ENCODE measurements around the gene ILKAP.

Gene ILKAP

DNA sequence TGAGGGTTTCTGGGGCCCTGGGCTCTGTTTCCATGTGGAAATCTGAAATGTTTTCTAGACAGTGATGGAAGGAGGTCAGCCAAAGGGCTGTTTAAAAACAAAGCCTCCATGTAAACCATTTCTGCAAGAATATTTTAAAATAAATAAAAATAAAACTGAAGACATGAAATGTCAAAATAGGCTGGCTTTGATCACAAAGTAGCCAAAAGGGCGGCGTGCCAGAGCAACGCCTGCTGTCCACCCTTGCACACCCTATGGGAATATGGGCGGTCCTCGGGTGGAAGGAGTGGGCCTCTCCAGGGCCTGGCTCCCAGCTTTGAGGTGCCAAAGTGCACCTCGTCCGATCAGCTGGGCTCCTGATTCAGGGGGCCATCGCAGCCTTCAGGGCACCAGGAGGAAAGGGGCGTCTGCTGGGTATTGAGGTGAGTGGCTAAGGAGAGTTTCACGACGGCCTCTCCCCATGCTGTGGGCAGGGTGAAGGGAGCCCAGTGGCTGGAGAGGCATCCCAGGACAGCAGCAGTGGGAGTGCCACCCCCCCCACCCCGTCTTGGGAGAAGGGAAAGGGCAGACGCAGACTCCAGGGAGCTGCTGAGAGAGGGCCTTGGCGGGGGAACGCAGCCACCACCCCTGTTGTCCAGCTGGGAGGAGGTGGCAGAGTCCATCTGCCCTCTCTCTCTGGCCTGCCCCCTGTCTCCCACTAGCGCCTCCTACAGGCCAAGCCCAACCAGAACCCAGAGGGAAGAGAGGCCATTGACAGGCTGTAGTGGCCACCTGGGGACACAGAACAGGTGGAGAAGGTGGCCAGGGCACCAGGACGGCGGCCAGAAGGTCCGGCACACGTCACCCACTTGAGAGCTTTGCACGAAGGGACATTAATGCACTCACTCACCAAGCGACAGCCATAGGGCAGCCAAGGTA lies 50.5 kb downstream of the ILKAP start:
- Histone ChIP-seq H3K27me3 (ENCODE audit: control insufficient read depth in 1 of 2, insufficient read depth in 2 of 2, low read length in 2 of 2) (no peaks in the 10 kb centered on the region), H3K9me3 (ENCODE audit: low read length) (no peaks in the 10 kb centered on the region), H3K27ac (ENCODE audit: low read depth, low read length) (no peak overlapping the region), H3K4me1 (ENCODE audit: insufficient read depth, low read length) (no peaks in the 10 kb centered on the region), H3K36me3 (ENCODE audit: insufficient read depth, low read length) (no peaks in the 10 kb centered on the region), H3K4me3 (ENCODE audit: low read depth in 1 of 2, low read length in 2 of 2) (no peak overlapping the region), H3K9ac (ENCODE audit: low read length) (no peak overlapping the region)

DNA sequence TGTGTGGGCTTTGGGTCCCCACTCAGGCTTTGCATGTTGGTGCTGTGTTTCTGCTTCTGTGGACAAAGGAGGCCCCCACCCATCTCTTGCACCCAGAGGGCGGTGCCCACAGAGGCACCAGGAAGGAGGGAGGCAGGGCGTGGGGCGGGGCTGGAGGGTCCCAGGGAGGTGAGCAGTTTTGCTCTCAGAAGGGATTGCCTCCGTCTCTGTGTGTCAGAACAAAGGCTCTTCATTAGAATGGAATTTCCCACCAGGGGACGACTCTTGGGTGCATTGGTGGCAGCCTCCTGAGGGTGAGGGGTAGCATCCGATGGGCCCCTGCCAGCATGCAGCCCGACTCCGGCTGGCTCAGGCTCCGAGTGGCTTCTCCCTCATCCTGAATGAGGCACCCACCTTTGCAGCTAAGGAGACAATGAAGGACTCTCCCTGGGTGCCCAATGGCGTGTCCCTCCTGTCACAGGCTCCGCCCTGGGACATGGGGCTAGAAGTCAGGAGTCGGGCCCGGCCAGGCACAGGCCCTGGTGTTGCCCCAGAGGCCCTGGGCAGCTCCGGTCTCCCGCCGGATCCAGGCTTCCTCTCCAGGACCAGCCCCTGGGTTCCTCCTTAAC lies 51.8 kb downstream of the ILKAP start:
- Histone ChIP-seq H3K36me3 (ENCODE audit: insufficient read depth, low read length) (no peaks in the 10 kb centered on the region), H3K9me3 (ENCODE audit: low read length) (no peaks in the 10 kb centered on the region), H3K27ac (ENCODE audit: low read depth, low read length) (no peak overlapping the region), H3K4me1 (ENCODE audit: insufficient read depth, low read length) (no peaks in the 10 kb centered on the region), H3K4me3 (ENCODE audit: low read depth in 1 of 2, low read length in 2 of 2) (no peak overlapping the region), H3K9ac (ENCODE audit: low read length) (no peak overlapping the region), H3K27me3 (ENCODE audit: control insufficient read depth in 1 of 2, insufficient read depth in 2 of 2, low read length in 2 of 2) (no peaks in the 10 kb centered on the region)

DNA sequence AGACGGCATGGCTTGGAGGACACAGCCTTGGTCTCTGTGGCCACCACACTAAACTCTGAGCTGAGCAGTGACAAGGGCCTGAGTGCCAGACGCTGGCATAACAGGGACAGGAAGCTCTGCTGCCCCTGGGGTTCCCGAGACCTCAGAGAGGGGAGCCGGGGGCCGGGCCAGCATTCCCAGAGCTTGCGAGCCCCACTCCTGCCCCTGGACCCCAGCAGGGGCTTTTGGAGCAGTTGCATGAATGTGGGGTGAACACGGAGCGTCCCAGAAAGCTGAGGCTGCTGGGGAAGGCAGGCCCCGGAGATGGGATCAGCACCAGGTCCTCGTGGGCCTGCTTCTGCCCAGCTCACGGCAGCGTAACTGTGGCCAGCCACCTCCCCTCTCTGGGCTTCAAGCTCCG lies 52.3 kb downstream of the ILKAP start:
- Histone ChIP-seq H3K27ac (ENCODE audit: low read depth, low read length) (no peak overlapping the region), H3K27me3 (ENCODE audit: control insufficient read depth in 1 of 2, insufficient read depth in 2 of 2, low read length in 2 of 2) (no peaks in the 10 kb centered on the region), H3K9me3 (ENCODE audit: low read length) (no peaks in the 10 kb centered on the region), H3K4me3 (ENCODE audit: low read depth in 1 of 2, low read length in 2 of 2) (no peak overlapping the region), H3K9ac (ENCODE audit: low read length) (no peak overlapping the region), H3K36me3 (ENCODE audit: insufficient read depth, low read length) (no peaks in the 10 kb centered on the region), H3K4me1 (ENCODE audit: insufficient read depth, low read length) (no peaks in the 10 kb centered on the region)

DNA sequence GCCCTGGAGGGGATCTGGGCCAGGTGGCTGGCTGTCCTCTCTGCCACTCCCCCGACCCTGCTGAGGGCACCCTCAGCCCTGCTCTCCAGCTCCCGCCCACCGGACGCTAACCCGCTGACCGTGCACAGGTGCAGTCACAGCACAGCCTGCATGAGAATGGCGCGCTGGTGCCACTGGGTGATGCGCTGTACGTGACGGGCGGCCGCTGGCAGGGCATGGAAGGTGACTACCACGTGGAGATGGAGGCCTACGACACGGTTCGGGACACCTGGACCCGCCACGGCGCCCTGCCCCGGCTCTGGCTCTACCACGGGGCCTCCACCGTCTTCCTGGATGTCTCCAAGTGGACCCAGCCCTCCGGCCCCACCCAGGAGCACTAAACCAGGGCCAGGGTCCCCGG lies 52.8 kb downstream of the ILKAP start:
- no peaks in the 10 kb centered on the region for H3K27me3 ChIP-seq (ENCODE audit: control insufficient read depth in 1 of 2, insufficient read depth in 2 of 2, low read length in 2 of 2)
- H3K36me3 ChIP-seq (ENCODE audit: insufficient read depth, low read length): no peaks in the 10 kb centered on the region
- no peak overlapping the region for H3K4me3 ChIP-seq (ENCODE audit: low read depth in 1 of 2, low read length in 2 of 2)

DNA sequence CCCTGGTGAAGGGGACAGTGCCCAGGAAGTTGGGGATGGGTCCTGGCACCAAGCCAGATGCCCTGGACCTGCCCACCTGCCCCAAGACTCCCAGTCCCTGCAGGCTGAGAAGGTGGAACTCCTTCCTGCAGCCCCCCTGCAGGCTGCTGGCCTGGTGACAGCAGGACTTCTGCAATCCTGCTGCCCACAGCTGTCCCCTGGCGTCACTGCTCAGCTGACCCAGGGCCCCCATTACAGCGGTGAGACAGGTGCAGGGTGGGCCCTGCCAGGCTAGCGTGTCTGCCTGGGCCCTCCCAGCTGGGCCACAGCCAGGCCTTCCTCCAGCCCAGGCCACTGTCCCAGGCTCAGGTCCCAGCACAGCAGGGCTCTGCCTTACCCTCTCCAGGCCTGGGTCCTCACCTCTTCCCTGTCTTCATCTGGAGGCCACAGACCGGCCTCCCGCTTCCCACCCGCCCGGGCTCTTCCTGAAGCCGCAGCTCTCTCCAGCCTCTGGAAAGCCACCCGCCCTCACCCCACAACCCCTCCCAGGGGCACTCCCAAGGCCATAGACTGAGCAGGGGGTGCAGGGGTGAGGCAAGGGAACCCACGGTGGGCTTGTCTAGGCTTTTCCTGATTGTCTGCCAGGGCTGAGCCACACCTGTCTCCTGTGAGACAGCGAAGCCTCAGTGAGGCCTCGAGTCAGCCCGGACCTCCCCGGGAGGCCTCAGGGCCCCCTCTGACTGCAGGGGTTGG lies 53.5 kb downstream of the ILKAP start:
- Histone ChIP-seq H3K36me3 (ENCODE audit: insufficient read depth, low read length) (no peaks in the 10 kb centered on the region), H3K4me3 (ENCODE audit: low read depth in 1 of 2, low read length in 2 of 2) (no peak overlapping the region), H3K9me3 (ENCODE audit: low read length) (no peaks in the 10 kb centered on the region), H3K27ac (ENCODE audit: low read depth, low read length) (no peak overlapping the region), H3K27me3 (ENCODE audit: control insufficient read depth in 1 of 2, insufficient read depth in 2 of 2, low read length in 2 of 2) (no peaks in the 10 kb centered on the region), H3K9ac (ENCODE audit: low read length) (no peak overlapping the region), H3K4me1 (ENCODE audit: insufficient read depth, low read length) (no peaks in the 10 kb centered on the region)

More for the DNA sequence above, 52.8 kb downstream of the ILKAP start:
- Histone ChIP-seq H3K27ac (ENCODE audit: low read depth, low read length) (no peak overlapping the region), H3K9ac (ENCODE audit: low read length) (no peak overlapping the region), H3K9me3 (ENCODE audit: low read length) (no peaks in the 10 kb centered on the region), H3K4me1 (ENCODE audit: insufficient read depth, low read length) (no peaks in the 10 kb centered on the region)

DNA sequence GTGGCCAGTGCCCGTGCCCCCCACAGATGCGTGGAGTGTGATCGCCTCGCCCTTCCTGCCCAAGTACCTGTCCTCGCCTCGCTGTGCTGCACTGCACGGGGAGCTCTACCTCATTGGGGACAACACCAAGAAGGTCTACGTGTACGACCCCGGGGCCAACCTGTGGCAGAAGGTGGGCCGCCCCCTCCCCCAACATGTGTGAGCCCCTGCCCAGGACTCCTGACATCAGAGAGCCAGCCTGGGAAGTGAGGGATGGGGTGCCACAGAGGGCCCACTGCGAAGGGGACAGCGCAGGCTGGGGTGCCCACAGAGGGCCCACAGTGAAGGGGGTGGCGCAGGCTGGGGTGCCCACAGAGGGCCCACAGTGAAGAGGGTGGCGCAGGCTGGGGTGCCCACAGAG lies 54.5 kb downstream of the ILKAP start:
- Histone ChIP-seq H3K36me3 (ENCODE audit: insufficient read depth, low read length) (no peaks in the 10 kb centered on the region), H3K4me1 (ENCODE audit: insufficient read depth, low read length) (no peaks in the 10 kb centered on the region), H3K4me3 (ENCODE audit: low read depth in 1 of 2, low read length in 2 of 2) (no peak overlapping the region), H3K9me3 (ENCODE audit: low read length) (no peaks in the 10 kb centered on the region), H3K9ac (ENCODE audit: low read length) (no peak overlapping the region), H3K27me3 (ENCODE audit: control insufficient read depth in 1 of 2, insufficient read depth in 2 of 2, low read length in 2 of 2) (no peaks in the 10 kb centered on the region), H3K27ac (ENCODE audit: low read depth, low read length) (no peak overlapping the region)

DNA sequence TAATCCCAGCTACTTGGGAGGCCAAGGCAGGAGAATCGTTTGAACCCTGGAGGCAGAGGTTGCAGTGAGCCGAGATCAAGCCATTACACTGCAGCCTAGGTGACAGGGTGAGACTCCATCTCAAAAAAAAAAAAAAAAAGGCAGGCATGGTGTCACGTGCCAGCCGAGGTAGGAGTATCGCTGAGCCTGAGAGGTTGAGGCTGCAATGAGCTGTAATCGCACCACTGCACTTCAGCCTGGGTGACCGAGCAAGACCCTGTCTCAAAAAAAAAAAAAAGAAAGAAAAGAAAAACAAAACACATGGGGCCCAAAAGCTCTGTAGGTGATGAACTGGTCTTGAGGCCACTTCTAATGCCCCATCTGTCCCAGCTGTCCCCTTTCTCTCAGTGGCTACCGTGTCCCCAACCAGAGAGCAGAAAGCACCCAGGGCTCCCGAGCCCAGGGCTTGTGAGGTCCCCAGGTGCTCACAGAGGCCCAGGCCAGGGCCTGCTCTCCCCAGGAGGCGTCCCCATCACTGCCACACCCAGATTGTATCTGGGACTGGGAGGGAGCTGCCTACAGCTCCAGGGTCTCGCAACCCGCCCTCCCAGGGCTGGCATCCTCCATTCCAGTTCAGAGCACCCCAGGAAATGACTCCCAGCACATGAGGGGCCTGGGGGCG lies 56.5 kb downstream of the ILKAP start:
- Histone ChIP-seq H3K9ac (ENCODE audit: low read length) (no peak overlapping the region), H3K36me3 (ENCODE audit: insufficient read depth, low read length) (no peaks in the 10 kb centered on the region), H3K9me3 (ENCODE audit: low read length) (no peaks in the 10 kb centered on the region), H3K27me3 (ENCODE audit: control insufficient read depth in 1 of 2, insufficient read depth in 2 of 2, low read length in 2 of 2) (no peaks in the 10 kb centered on the region), H3K4me3 (ENCODE audit: low read depth in 1 of 2, low read length in 2 of 2) (no peak overlapping the region), H3K4me1 (ENCODE audit: insufficient read depth, low read length) (no peaks in the 10 kb centered on the region), H3K27ac (ENCODE audit: low read depth, low read length) (no peak overlapping the region)

DNA sequence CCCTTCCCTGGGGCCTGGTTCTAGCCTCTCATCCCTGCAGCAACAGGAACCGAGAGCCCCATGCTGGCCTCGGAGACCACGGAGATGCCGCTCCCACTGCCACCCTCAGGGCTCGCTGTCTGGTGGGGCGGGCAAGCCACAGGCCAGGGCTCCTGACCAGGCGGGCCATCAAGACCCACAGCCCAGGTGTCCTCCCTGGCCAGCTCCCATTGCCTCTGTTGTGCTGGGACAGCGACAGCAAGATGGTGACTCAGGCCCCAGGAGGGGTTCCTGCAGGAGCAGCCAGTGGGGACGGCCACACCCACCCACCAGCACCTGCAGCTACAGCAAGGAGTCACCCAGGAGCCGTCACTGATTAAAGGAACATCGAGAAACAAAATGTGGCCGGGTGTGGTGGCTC lies 57.6 kb downstream of the ILKAP start:
- Histone ChIP-seq H3K9ac (ENCODE audit: low read length) (no peak overlapping the region), H3K4me1 (ENCODE audit: insufficient read depth, low read length) (no peaks in the 10 kb centered on the region), H3K27me3 (ENCODE audit: control insufficient read depth in 1 of 2, insufficient read depth in 2 of 2, low read length in 2 of 2) (no peaks in the 10 kb centered on the region), H3K4me3 (ENCODE audit: low read depth in 1 of 2, low read length in 2 of 2) (no peak overlapping the region), H3K27ac (ENCODE audit: low read depth, low read length) (no peak overlapping the region), H3K9me3 (ENCODE audit: low read length) (no peaks in the 10 kb centered on the region), H3K36me3 (ENCODE audit: insufficient read depth, low read length) (no peaks in the 10 kb centered on the region)

DNA sequence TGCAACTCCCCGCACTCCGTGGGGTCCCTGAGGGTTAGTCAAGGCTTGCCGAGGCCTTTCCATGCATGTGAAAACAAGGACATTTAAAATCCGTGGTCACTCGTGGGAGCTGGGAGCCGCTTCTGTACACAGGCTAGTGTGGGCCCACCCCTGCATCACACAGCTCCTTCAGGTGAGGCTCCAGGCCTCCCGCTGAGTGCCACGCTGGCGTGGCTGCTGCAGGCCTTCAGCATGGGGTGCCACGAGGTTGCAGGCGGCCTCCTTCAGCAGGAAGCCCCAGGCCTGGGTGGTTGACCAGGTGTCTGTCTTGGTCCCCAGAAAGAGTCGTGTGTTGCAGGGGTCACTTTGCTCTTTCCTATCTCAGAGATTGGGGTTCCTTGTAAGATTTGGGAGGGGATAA lies 58.4 kb downstream of the ILKAP start:
- H3K4me3 ChIP-seq (ENCODE audit: low read depth in 1 of 2, low read length in 2 of 2): no peak overlapping the region
- no peak overlapping the region for H3K9ac ChIP-seq (ENCODE audit: low read length)
- H3K36me3 ChIP-seq (ENCODE audit: insufficient read depth, low read length): no peaks in the 10 kb centered on the region
- H3K27me3 ChIP-seq (ENCODE audit: control insufficient read depth in 1 of 2, insufficient read depth in 2 of 2, low read length in 2 of 2): no peaks in the 10 kb centered on the region
- H3K27ac ChIP-seq (ENCODE audit: low read depth, low read length): no peak overlapping the region
- no peaks in the 10 kb centered on the region for H3K4me1 ChIP-seq (ENCODE audit: insufficient read depth, low read length)
- no peaks in the 10 kb centered on the region for H3K9me3 ChIP-seq (ENCODE audit: low read length)

DNA sequence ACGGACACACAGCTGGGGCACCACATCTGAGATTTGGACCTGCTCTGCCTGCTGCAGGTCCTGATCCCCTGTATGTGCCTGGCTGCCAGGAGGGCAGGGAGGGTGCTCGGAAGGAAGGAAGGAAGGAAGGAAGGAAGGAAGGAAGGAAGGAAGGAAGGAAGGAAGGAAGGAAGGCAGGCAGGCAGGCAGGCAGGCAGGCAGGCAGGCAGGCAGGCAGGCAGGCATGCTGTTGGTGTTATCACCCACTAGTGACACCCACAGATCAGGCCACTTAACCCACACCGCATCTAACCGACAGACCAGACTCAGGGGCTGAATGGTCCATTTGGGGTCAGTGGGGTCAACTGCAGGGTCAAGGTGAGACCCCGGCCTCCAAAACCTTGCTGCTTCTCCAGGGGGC lies 59.2 kb downstream of the ILKAP start:
- H3K36me3 ChIP-seq (ENCODE audit: insufficient read depth, low read length): no peaks in the 10 kb centered on the region
- H3K27ac ChIP-seq (ENCODE audit: low read depth, low read length): no peak overlapping the region
- H3K27me3 ChIP-seq (ENCODE audit: control insufficient read depth in 1 of 2, insufficient read depth in 2 of 2, low read length in 2 of 2): no peaks in the 10 kb centered on the region
- no peak overlapping the region for H3K9ac ChIP-seq (ENCODE audit: low read length)
- H3K9me3 ChIP-seq (ENCODE audit: low read length): no peaks in the 10 kb centered on the region
- H3K4me1 ChIP-seq (ENCODE audit: insufficient read depth, low read length): peaks cover 4% of the 10 kb centered on the region
- H3K4me3 ChIP-seq (ENCODE audit: low read depth in 1 of 2, low read length in 2 of 2): no peak overlapping the region

DNA sequence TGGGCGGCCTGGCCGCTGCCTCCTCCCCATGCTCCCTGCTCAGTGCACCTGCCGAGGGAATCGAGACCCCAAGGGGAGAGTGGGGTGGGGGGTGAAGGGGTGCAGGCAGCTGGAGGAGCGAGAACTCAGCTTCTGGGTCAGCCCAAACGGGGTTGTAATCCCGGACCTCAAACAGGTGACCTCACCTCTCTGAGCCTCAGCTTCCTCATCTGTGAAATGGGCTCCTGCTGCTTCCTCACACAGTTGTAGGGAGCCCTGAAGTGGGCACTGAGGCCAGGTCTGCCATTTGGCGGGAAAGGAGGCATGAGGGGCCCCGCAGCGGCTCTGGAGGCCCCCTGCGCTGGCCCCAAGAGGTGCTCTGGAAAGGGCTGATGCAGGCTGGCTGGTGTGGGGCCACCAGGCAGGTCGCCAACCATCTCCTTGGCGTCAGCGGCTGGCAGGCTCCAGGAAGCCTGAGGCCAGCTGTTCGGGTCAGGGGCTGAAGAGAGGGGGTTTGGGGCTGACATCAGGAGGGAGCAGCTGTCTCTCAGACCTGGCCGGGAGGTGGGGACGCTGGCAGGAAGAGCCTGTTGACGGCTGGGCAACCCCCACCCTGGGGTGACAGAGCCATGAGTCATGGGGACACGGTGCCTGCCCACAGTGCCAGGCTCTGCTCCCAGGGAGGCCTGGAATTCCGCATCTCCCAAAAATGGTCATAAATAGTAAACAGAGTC lies 60.1 kb downstream of the ILKAP start:
- Histone ChIP-seq H3K36me3 (ENCODE audit: insufficient read depth, low read length) (no peaks in the 10 kb centered on the region), H3K9ac (ENCODE audit: low read length) (no peak overlapping the region), H3K4me1 (ENCODE audit: insufficient read depth, low read length) (peaks cover 6% of the 10 kb centered on the region), H3K4me3 (ENCODE audit: low read depth in 1 of 2, low read length in 2 of 2) (no peak overlapping the region), H3K9me3 (ENCODE audit: low read length) (no peaks in the 10 kb centered on the region), H3K27ac (ENCODE audit: low read depth, low read length) (no peak overlapping the region), H3K27me3 (ENCODE audit: control insufficient read depth in 1 of 2, insufficient read depth in 2 of 2, low read length in 2 of 2) (no peaks in the 10 kb centered on the region)

Measured in muscle layer of colon (tissue), 2 donors.